ENCODE measurements around the gene SPNS2.

The SPNS2 gene

GRCh38 chr17:4551796-4552525 lies 53.3 kb downstream of the SPNS2 start:
- H3K27ac ChIP-seq = peak overlapping the region; percentile 5; the same call in 1 of the 2 replicates
- no peak for TF ChIP-seq CTCF (conservative IDR thresholded peaks at IDR 0.05)

- no peak for TF ChIP-seq CTCF (conservative IDR thresholded peaks at IDR 0.05)
- H3K27ac ChIP-seq = peak overlapping the region; percentile 92
Observed at GRCh38 chr17:4553669-4554068, 55.0 kb downstream of the SPNS2 start.

- no peak for TF ChIP-seq CTCF (conservative IDR thresholded peaks at IDR 0.05)
- peak overlapping the region; percentile 92 for H3K27ac ChIP-seq
Observed at GRCh38 chr17:4554441-4554996, 55.8 kb downstream of the SPNS2 start.

- no peak for TF ChIP-seq CTCF (conservative IDR thresholded peaks at IDR 0.05)
- peak within 1 kb of the TSS; percentile 92 for H3K27ac ChIP-seq
Observed at GRCh38 chr17:4554997-4555799, 56.5 kb downstream of the SPNS2 start, which contains the start of gene MYBBP1A. TSS of gene MYBBP1A (minus strand) at chr17:4555384. CDS start at chr17:4555324, 60 bp downstream.

GRCh38 chr17:4555873-4556759 lies 57.4 kb downstream of the SPNS2 start:
- no peak for TF ChIP-seq CTCF (conservative IDR thresholded peaks at IDR 0.05)
- peak overlapping the region; percentile 92 for H3K27ac ChIP-seq

GRCh38 chr17:4556996-4557395 lies 58.3 kb downstream of the SPNS2 start:
- TF ChIP-seq CTCF (conservative IDR thresholded peaks at IDR 0.05) = no peak

More at GRCh38 chr17:4556996-4557395, 58.3 kb downstream of the SPNS2 start:
- no peak overlapping the region for H3K27ac ChIP-seq

Measured in VCaP (cell line).